GM12878 (cell line): ENCODE data around the gene FNDC4. TPM values are rescaled to one million over a fixed set of nuclear protein-coding genes. Genes with fewer than 3 reads are reported as not detected.

ENCODE experiments used
- ATAC-seq: fragments of 200-7000 bp; cut with Tn5 transposase; 3 replicates; pipeline ENCODE4 v1.9.1; 2020; ENCODE audit warnings: mild to moderate bottlenecking, moderate library complexity
- BruUV-seq: library from RNA; stranded (reverse); fragments of 400-500 nt; replicated peaks from 2 replicates; lab custom pipeline; 2021; lab: Mats Ljungman, UMichigan
- CTCF ChIA-PET: fragments of 300-600 bp; sonication (Branson Sonifier 250); formaldehyde crosslinking; extraction: SDS; loops from one replicate; lab custom pipeline; 2021; ENCODE audit warnings: inconsistent platforms; lab: Yijun Ruan, JAX
- POLR2A ChIA-PET: fragments of 350-600 bp; formaldehyde crosslinking; extraction: SDS; loops from one replicate; lab custom pipeline; 2021; ENCODE audit warnings: inconsistent platforms; lab: Charles Lee
- RAD21 ChIA-PET: fragments of 300-600 bp; sonication (Branson Sonifier 250); formaldehyde crosslinking; loops from one replicate; lab custom pipeline; 2023; ENCODE audit warnings: antibody characterized with exemption; ENCODE audit not compliant: unreplicated experiment; lab: Charles Lee
- SMC1A ChIA-PET: fragments of 300-600 bp; sonication (Branson Sonifier 250); formaldehyde crosslinking; loops from one replicate; lab custom pipeline; 2023; ENCODE audit not compliant: unreplicated experiment, uncharacterized antibody; lab: Charles Lee
- DNase-seq: peaks from one replicate; pipeline ENCODE4 v3.0.0-alpha.2; 2011; ENCODE audit warnings: low read depth, low spot score
- FAIRE-seq: peaks from 3 replicates; lab custom pipeline; 2011; peaks lifted over from hg19 to GRCh38; lab: Jason Lieb, UNC
- H2AFZ ChIP-seq: 2 replicates; pipeline ENCODE4 v1.6.0; 2011; ENCODE audit warnings: low read depth, low read length, control low read depth; ENCODE audit not compliant: control insufficient read depth
- H3K27ac ChIP-seq: 2 replicates; pipeline ENCODE4 v1.5.1; 2011; ENCODE audit warnings: control low read depth; ENCODE audit not compliant: control insufficient read depth, insufficient read depth
- H3K27me3 ChIP-seq, 2 experiments: replicated peaks in 1 of 2; 2 replicates each; pipeline versions ENCODE4 v1.6.0 to v1.6.1; 2011; ENCODE audit warnings: low read length in 1 of 2; ENCODE audit not compliant: control insufficient read depth in 2 of 2, insufficient read depth in 2 of 2
- H3K36me3 ChIP-seq, 2 experiments: 2 replicates each; pipeline ENCODE4 v1.5.1; 2011; ENCODE audit warnings: low read length in 1 of 2; ENCODE audit not compliant: control insufficient read depth in 2 of 2, insufficient read depth in 2 of 2
- H3K4me1 ChIP-seq: 2 replicates; pipeline ENCODE4 v1.6.1; 2011; ENCODE audit warnings: mild to moderate bottlenecking, low read length, moderate library complexity, mixed read lengths; ENCODE audit not compliant: control insufficient read depth, insufficient read depth
- H3K4me2 ChIP-seq: 2 replicates; pipeline ENCODE4 v1.6.0; 2011; ENCODE audit warnings: control low read depth; ENCODE audit not compliant: control insufficient read depth, insufficient read depth
- H3K4me3 ChIP-seq: fragments of 200-600 bp; sonication (generic); 2 replicates; pipeline ENCODE4 v1.5.1; 2016
- H3K79me2 ChIP-seq: 2 replicates; pipeline ENCODE4 v1.6.0; 2011; ENCODE audit warnings: low read length; ENCODE audit not compliant: control insufficient read depth, insufficient read depth
- H3K9ac ChIP-seq: 2 replicates; pipeline ENCODE4 v1.8.0; 2011; ENCODE audit warnings: low read length, control low read depth, mixed read lengths; ENCODE audit not compliant: control insufficient read depth, insufficient read depth
- H3K9me3 ChIP-seq: replicated peaks from 3 replicates; pipeline ENCODE4 v1.5.1; 2011; ENCODE audit warnings: mild to moderate bottlenecking, low read length; ENCODE audit not compliant: control insufficient read depth, insufficient read depth
- H4K20me1 ChIP-seq: 2 replicates; pipeline ENCODE4 v1.6.0; 2011; ENCODE audit not compliant: control insufficient read depth, insufficient read depth
- ASH2L ChIP-seq: fragments of 300-600, 200-600 bp; sonication (generic); IDR thresholded peaks from 2 replicates; pipeline ENCODE4 v1.6.1; 2017; ENCODE audit warnings: low read depth, mild to moderate bottlenecking, borderline replicate concordance
- CHD2 ChIP-seq: IDR thresholded peaks from 2 replicates; pipeline ENCODE4 v1.6.1; 2011; ENCODE audit warnings: low read depth, low read length, improper control_type of control experiment, borderline replicate concordance
- CREB1 ChIP-seq: IDR thresholded peaks from 2 replicates; pipeline ENCODE4 v1.6.1; 2012; ENCODE audit warnings: low read depth, mild to moderate bottlenecking, inconsistent platforms
- CREM ChIP-seq: IDR thresholded peaks from 2 replicates; pipeline ENCODE4 v1.6.1; 2014; ENCODE audit warnings: antibody characterized with exemption, low read depth
- FOXK2 ChIP-seq: fragments of 450-650 bp; IDR thresholded peaks from 2 replicates; pipeline ENCODE4 v1.6.1; 2017; ENCODE audit warnings: mild to moderate bottlenecking, moderate library complexity
- HDGF ChIP-seq: fragments of 450-650 bp; IDR thresholded peaks from 2 replicates; pipeline ENCODE4 v1.6.1; 2016; ENCODE audit warnings: antibody characterized with exemption
- KLF5 ChIP-seq: fragments of 450-650 bp; IDR thresholded peaks from 2 replicates; pipeline ENCODE4 v1.6.1; 2014; ENCODE audit warnings: mild to moderate bottlenecking; ENCODE audit not compliant: partially characterized antibody
- MXI1 ChIP-seq: fragments of 150-350 bp; IDR thresholded peaks from 2 replicates; pipeline ENCODE4 v1.6.1; 2011; ENCODE audit warnings: low read depth, mild to moderate bottlenecking, inconsistent platforms, low read length, improper control_type of control experiment
- MYB ChIP-seq: fragments of 150-350 bp; IDR thresholded peaks from 2 replicates; pipeline ENCODE4 v1.6.1; 2014; ENCODE audit warnings: mild to moderate bottlenecking, low read depth, low read length, borderline replicate concordance
- NFYA ChIP-seq: IDR thresholded peaks from 2 replicates; pipeline ENCODE4 v1.6.1; 2011; ENCODE audit warnings: low read depth, mild to moderate bottlenecking, low read length, improper control_type of control experiment, borderline replicate concordance
- NR2C1 ChIP-seq: fragments of 450-650 bp; IDR thresholded peaks from 2 replicates; pipeline ENCODE4 v1.6.1; 2017; ENCODE audit warnings: antibody characterized with exemption, mild to moderate bottlenecking, moderate library complexity
- PKNOX1 ChIP-seq: fragments of 450-650 bp; IDR thresholded peaks from 2 replicates; pipeline ENCODE4 v1.6.1; 2016; ENCODE audit warnings: mild to moderate bottlenecking
- POLR2A ChIP-seq: IDR thresholded peaks from 2 replicates; pipeline ENCODE4 v1.6.1; 2011; ENCODE audit warnings: low read depth, mild to moderate bottlenecking, low read length
- POU2F2 ChIP-seq: IDR thresholded peaks from 3 replicates; pipeline ENCODE4 v1.6.1; 2011; ENCODE audit warnings: low read depth, mild to moderate bottlenecking, low read length, borderline replicate concordance
- RFX5 ChIP-seq: IDR thresholded peaks from 2 replicates; pipeline ENCODE4 v1.6.1; 2011; ENCODE audit warnings: low read depth, low read length, improper control_type of control experiment
- RUNX3 ChIP-seq: IDR thresholded peaks from 2 replicates; pipeline ENCODE4 v1.6.1; 2012; ENCODE audit warnings: low read length, inconsistent platforms
- SIN3A ChIP-seq: IDR thresholded peaks from 2 replicates; pipeline ENCODE4 v1.6.1; 2012; ENCODE audit warnings: low read depth, low read length, improper control_type of control experiment
- SIX5 ChIP-seq: IDR thresholded peaks from 2 replicates; pipeline ENCODE4 v1.6.1; 2011; ENCODE audit warnings: mild to moderate bottlenecking, low read depth, low read length, moderate library complexity; ENCODE audit not compliant: severe bottlenecking
- SMC3 ChIP-seq: IDR thresholded peaks from 2 replicates; pipeline ENCODE4 v1.6.1; 2011; ENCODE audit warnings: low read length, improper control_type of control experiment, borderline replicate concordance
- STAT1 ChIP-seq: fragments of 450-650 bp; conservative IDR thresholded peaks from 2 replicates; pipeline ENCODE4 v1.6.1; 2014; ENCODE audit warnings: antibody characterized with exemption, mild to moderate bottlenecking
- SUZ12 ChIP-seq: fragments of 200-600 bp; sonication (generic); IDR thresholded peaks from one replicate; pipeline ENCODE4 v1.6.1; 2018; ENCODE audit warnings: antibody characterized with exemption, mild to moderate bottlenecking; ENCODE audit not compliant: unreplicated experiment
- TAF1 ChIP-seq: IDR thresholded peaks from 2 replicates; pipeline ENCODE4 v1.6.1; 2011; ENCODE audit warnings: mild to moderate bottlenecking, low read depth, low read length, borderline replicate concordance
- TCF12 ChIP-seq: IDR thresholded peaks from 2 replicates; pipeline ENCODE4 v1.6.1; 2011; ENCODE audit warnings: low read depth, mild to moderate bottlenecking, low read length
- YBX1 ChIP-seq: fragments of 450-650 bp; IDR thresholded peaks from 2 replicates; pipeline ENCODE4 v1.6.1; 2016; ENCODE audit warnings: antibody characterized with exemption
- ZBED1 ChIP-seq: IDR thresholded peaks from 2 replicates; pipeline ENCODE4 v1.6.1; 2016; ENCODE audit warnings: borderline replicate concordance
- ZNF24 ChIP-seq: fragments of 450-650 bp; IDR thresholded peaks from 2 replicates; pipeline ENCODE4 v1.6.1; 2017; ENCODE audit warnings: antibody characterized with exemption, mild to moderate bottlenecking
- WGBS: methylation state at CpG from one replicate; pipeline ENCODE4 v1.1.6; 2016; ENCODE audit warnings: low lambda C conversion rate; ENCODE audit not compliant: insufficient replicate concordance, insufficient coverage; ENCODE audit errors: missing lambda C conversion rate; 5-methylcytosine and 5-hydroxymethylcytosine counted together
- in situ Hi-C: fragments of 300-500 bp; cut with MboI; formaldehyde crosslinking; loops from 9 replicates; pipeline ENCODE4 v1.14.3; 2018; ENCODE audit warnings: mixed read lengths
- intact Hi-C: fragments of 100-400 bp; cut with micrococcal nuclease; formaldehyde crosslinking; loops from one replicate; pipeline ENCODE4 v1.14.2; 2022; ENCODE audit not compliant: unreplicated experiment
- polyA plus RNA-seq, 11 experiments: library from polyadenylated mRNA; depleted of rRNA in 4 of 11; unstranded in 6 of 11; stranded (reverse) in 5 of 11; fragments of >200 nt; fragmentation: Nextera tagmentation in 4 of 11; fragmentation: Illumina TruSeq in 1 of 11; extraction: Ambion mirVana in 4 of 11; extraction: Trizol in 1 of 11; gene quantifications; 1 replicate in 1 of 11; 2 replicates in 10 of 11; pipeline versions ENCODE4 v1.2.1 to v1.2.3, GENCODE V29; 2011 to 2016; ENCODE audit warnings: inconsistent platforms in 2 of 11, missing spikeins in 2 of 11, low read depth in 1 of 11
- total RNA-seq, 4 experiments: library from RNA; depleted of rRNA in 3 of 4; stranded (reverse); fragments of >200 nt in 3 of 4; fragmentation: Illumina TruSeq in 1 of 4; extraction: Trizol in 1 of 4; gene quantifications; 2 replicates each; pipeline versions ENCODE4 v1.2.1 to v1.2.3, GENCODE V29; 2013 to 2021

Gene FNDC4
- total and polyA plus RNA-seq, 10 of the 15 experiments (the other 5 are each of a cell fraction or from before 2014, with no cell fraction given), result 0.21 TPM; not detected in 9

DNA sequence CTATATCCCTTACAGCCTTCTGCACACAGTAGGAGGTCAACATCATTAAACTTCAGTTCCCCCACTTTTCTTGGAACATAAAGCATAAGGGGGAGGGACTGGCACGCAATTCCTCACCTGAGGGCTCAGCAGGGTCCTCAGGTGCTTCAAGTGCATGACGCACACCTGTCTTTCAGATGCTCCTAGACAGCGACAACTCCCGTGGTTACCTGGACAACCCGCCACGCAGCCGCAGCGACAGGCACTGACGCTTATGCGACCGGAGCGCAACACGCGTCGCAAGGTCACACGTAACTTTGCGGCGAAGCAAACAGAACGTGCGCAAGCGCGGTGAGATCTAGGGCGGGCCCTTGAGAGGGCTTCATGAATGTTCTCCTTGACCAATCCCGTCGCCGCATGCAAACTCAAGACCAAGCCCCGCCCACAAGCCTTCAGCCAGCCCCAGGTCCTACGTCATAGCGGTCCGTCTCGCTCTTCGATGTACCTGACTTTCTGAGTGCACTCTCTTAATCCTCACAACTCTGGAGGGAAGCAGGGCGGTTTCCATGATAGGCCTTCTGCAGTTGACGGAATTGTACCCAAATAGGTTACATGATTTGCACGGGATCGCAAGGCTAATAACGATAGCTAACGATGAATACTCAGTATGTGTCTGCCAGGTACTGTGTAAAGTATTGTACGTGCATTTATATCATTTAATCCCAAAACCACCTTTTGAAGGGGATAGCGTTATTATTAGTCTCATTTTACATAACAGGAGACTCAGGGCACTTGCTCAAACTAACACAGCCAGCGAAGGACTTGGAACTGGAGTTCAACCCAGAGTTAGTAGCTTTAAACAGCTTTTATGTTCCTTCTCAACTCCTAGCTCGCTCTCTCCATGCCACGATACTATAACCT, 5.3 kb downstream of the FNDC4 start, which contains the start of gene IFT172:
Gene IFT172, minus strand, starts transcription at position 246 of the 900 bp plus-strand sequence. Its CDS starts 90 bp downstream, at position 156.
- Histone ChIP-seq H3K27ac (no peak within 1 kb of the TSS), H3K4me3 (peak within 1 kb of the TSS; percentile 65), H4K20me1 (no peaks in the 10 kb centered on the region), H3K9me3 (no peaks in the 10 kb centered on the region), H3K4me2 (peak within 1 kb of the TSS; percentile 77), H3K79me2 (no peaks in the 10 kb centered on the region), H3K4me1 (peaks cover 3% of the 10 kb centered on the region; the same call in 1 of the 2 replicates), H2AFZ (peak within 1 kb of the TSS; percentile 96), H3K36me3 (no peaks in the 10 kb centered on the region), H3K9ac (0 out of 2 replicates have a peak within 1 kb of the TSS, but pooled peaks have one; percentile 7), H3K27me3 (peaks cover 4 to 6% of the 10 kb centered on the region in 2 experiments; a peak in 2 of 4 replicates)
- ChIA-PET POLR2A (no interaction called here), CTCF (interaction anchor here (0.6 kb wide), 3 partner anchors 37 to 1542 kb away, joined by 3 to 5 read pairs (median 3); no protein-coding TSS in a partner anchor), SMC1A (no interaction called here), RAD21 (no interaction called here)
- DNase-seq, result peak; percentile 95
- peak; percentile 99 for FAIRE-seq
- ATAC-seq, result peak; percentile 97
- intact Hi-C loops (loop anchor here (10.0 kb wide), 1 partner anchor 175 kb away; the partner anchor contains the start of genes SLC4A1AP and SUPT7L), in situ Hi-C loops (no loop called here)
- no TSS peak for BruUV-seq
- WGBS, result 9% methylated on average over 43 of the region's 43 CpGs
- TF ChIP-seq ZNF24 (no peak), RUNX3 (peak; percentile 75), STAT1 (no peak), MXI1 (peak; percentile 89), CHD2 (0 out of 2 replicates have a peak, but pooled peaks have one; percentile 30), NR2C1 (peak; percentile 56; the same call in 1 of the 2 replicates), POLR2A (peak; percentile 65), KLF5 (no peak), TAF1 (peak; percentile 43; the same call in 1 of the 2 replicates), RFX5 (peak; percentile 31; the same call in 1 of the 2 replicates), CREB1 (peak; percentile 99), CREM (peak; percentile 99), ZBED1 (no peak), ASH2L (no peak), SIN3A (peak; percentile 86; the same call in 1 of the 2 replicates), MYB (no peak), TCF12 (0 out of 2 replicates have a peak, but pooled peaks have one; percentile 4), PKNOX1 (peak; percentile 81; the same call in 1 of the 2 replicates), POU2F2 (peak; percentile 76; the same call in 2 of the 3 replicates), SIX5 (peak; percentile 51), NFYA (no peak), SMC3 (no peak), SUZ12 (no peak), YBX1 (no peak), FOXK2 (peak; percentile 67), HDGF (peak; percentile 57; the same call in 1 of the 2 replicates)
